Progenitor cell of endocrine pancreas (in vitro differentiated cells): Measurements from ENCODE around the gene TLX1. TPM values are rescaled to one million over a fixed set of nuclear protein-coding genes. Genes with fewer than 3 reads are reported as not detected.
A peak's percentile ranks its signal among the peaks of the same experiment; 100 is the strongest.

Experiments used
- DNase-seq: peaks from one replicate; pipeline ENCODE4 v3.0.0; 2021; ENCODE audit warnings: low spot score; ENCODE audit not compliant: unreplicated experiment
- H3K27ac Mint-ChIP-seq: 2 replicates; pipeline ENCODE4 v1.8.0; 2021; ENCODE audit warnings: mild to moderate bottlenecking, moderate library complexity, mixed read lengths
- H3K27me3 Mint-ChIP-seq: 2 replicates; pipeline ENCODE4 v1.8.0; 2021; ENCODE audit warnings: mixed read lengths
- H3K36me3 Mint-ChIP-seq: 2 replicates; pipeline ENCODE4 v1.8.0; 2022; ENCODE audit warnings: mixed read lengths; ENCODE audit not compliant: insufficient read depth
- H3K4me1 Mint-ChIP-seq: 2 replicates; pipeline ENCODE4 v1.8.0; 2021; ENCODE audit warnings: low read depth, mixed read lengths
- H3K4me3 Mint-ChIP-seq: 2 replicates; pipeline ENCODE4 v1.8.0; 2021; ENCODE audit warnings: low read depth, mild to moderate bottlenecking, moderate library complexity, mixed read lengths
- H3K9me3 Mint-ChIP-seq: 2 replicates; pipeline ENCODE4 v1.8.0; 2021; ENCODE audit warnings: low read depth, mixed read lengths
- CTCF ChIP-seq: fragments of 200-600 bp; sonication (generic); IDR thresholded peaks from one replicate; pipeline ENCODE4 v1.5.0; 2021; ENCODE audit warnings: antibody characterized with exemption, mild to moderate bottlenecking; ENCODE audit not compliant: unreplicated experiment
- long read RNA-seq: library from polyadenylated mRNA; unstranded; transcript quantifications from one replicate; pipeline ENCODE4 v2.0.0, GENCODE V29; 2020
- total RNA-seq: library from RNA; stranded (reverse); gene quantifications from 2 replicates; pipeline ENCODE4 v1.2.1, GENCODE V29; 2021

The TLX1 gene
- not detected in 2 replicates for total RNA-seq
- long read RNA-seq: 0 reads

GRCh38 chr10:101130984-101131961, at the start of gene TLX1:
TLX1 (plus strand) TSS chr10:101131300; CDS start chr10:101131542, 242 bp downstream.
- H3K27ac Mint-ChIP-seq: no peak within 1 kb of the TSS
- H3K36me3 Mint-ChIP-seq: no peaks in the 10 kb centered on the region
- no peaks in the 10 kb centered on the region for H3K9me3 Mint-ChIP-seq
- H3K4me3 Mint-ChIP-seq: peak within 1 kb of the TSS; percentile 29
- H3K27me3 Mint-ChIP-seq: peaks cover 93% of the 10 kb centered on the region
- TF ChIP-seq CTCF: no peak
- peaks cover 17% of the 10 kb centered on the region for H3K4me1 Mint-ChIP-seq
- DNase-seq: no peak

- peaks cover 5% of the 10 kb centered on the region for H3K4me1 Mint-ChIP-seq
- H3K9me3 Mint-ChIP-seq: no peaks in the 10 kb centered on the region
- no peaks in the 10 kb centered on the region for H3K36me3 Mint-ChIP-seq
- DNase-seq: no peak
- H3K27me3 Mint-ChIP-seq: peaks cover 81% of the 10 kb centered on the region
- TF ChIP-seq CTCF: no peak
- no peak overlapping the region for H3K27ac Mint-ChIP-seq
- H3K4me3 Mint-ChIP-seq: no peak overlapping the region
These were observed 45.3 kb upstream of the TLX1 start for GRCh38 chr10:101085846-101086245.

- no peak for DNase-seq
- no peaks in the 10 kb centered on the region for H3K9me3 Mint-ChIP-seq
- H3K36me3 Mint-ChIP-seq: no peaks in the 10 kb centered on the region
- no peak for TF ChIP-seq CTCF
- H3K4me3 Mint-ChIP-seq: no peak overlapping the region
- peaks cover 85% of the 10 kb centered on the region for H3K27me3 Mint-ChIP-seq
- peaks cover 7% of the 10 kb centered on the region for H3K4me1 Mint-ChIP-seq
- no peak overlapping the region for H3K27ac Mint-ChIP-seq
These were observed 43.7 kb upstream of the TLX1 start for GRCh38 chr10:101087376-101087775.

GRCh38 chr10:101087965-101088364, 43.1 kb upstream of the TLX1 start:
- Mint-ChIP-seq H3K36me3 (no peaks in the 10 kb centered on the region), H3K4me1 (peaks cover 13% of the 10 kb centered on the region), H3K4me3 (no peak overlapping the region), H3K27ac (no peak overlapping the region), H3K9me3 (no peaks in the 10 kb centered on the region), H3K27me3 (peaks cover 84% of the 10 kb centered on the region)
- no peak for TF ChIP-seq CTCF
- DNase-seq: no peak

GRCh38 chr10:101089520-101090299, 41.4 kb upstream of the TLX1 start:
- peaks cover 83% of the 10 kb centered on the region for H3K27me3 Mint-ChIP-seq
- no peak for TF ChIP-seq CTCF
- no peaks in the 10 kb centered on the region for H3K36me3 Mint-ChIP-seq
- H3K9me3 Mint-ChIP-seq: no peaks in the 10 kb centered on the region
- DNase-seq: no peak
- peaks cover 16% of the 10 kb centered on the region for H3K4me1 Mint-ChIP-seq
- H3K4me3 Mint-ChIP-seq: no peak overlapping the region
- no peak overlapping the region for H3K27ac Mint-ChIP-seq
